Fibroblast of lung (primary cell): ENCODE data around the gene CTRB1. TPM values are rescaled to one million over a fixed set of nuclear protein-coding genes. Genes with fewer than 3 reads are reported as not detected.

Experiments
- DNase-seq, 2 donors: peaks; one replicate each; pipeline versions ENCODE4 v3.0.0 to v3.0.0-alpha.2; 2010; ENCODE audit warnings: low read depth in 2 of 2
- H2AFZ ChIP-seq: 2 replicates; pipeline ENCODE4 v1.5.1; 2012; ENCODE audit warnings: low read length, control low read depth, inconsistent platforms
- H3K27ac ChIP-seq: 2 replicates; pipeline ENCODE4 v1.5.1; 2011; ENCODE audit warnings: low read length, control low read depth; ENCODE audit not compliant: insufficient read depth
- H3K27me3 ChIP-seq: 2 replicates; pipeline ENCODE4 v1.5.1; 2011; ENCODE audit warnings: mild to moderate bottlenecking, low read length; ENCODE audit not compliant: control insufficient read depth, insufficient read depth
- H3K36me3 ChIP-seq: 2 replicates; pipeline ENCODE4 v1.5.1; 2011; ENCODE audit warnings: low read length; ENCODE audit not compliant: control insufficient read depth, insufficient read depth
- H3K4me1 ChIP-seq: 2 replicates; pipeline ENCODE4 v1.5.1; 2011; ENCODE audit warnings: low read length; ENCODE audit not compliant: control insufficient read depth, insufficient read depth; ENCODE audit errors: extremely low read depth
- H3K4me2 ChIP-seq: 2 replicates; pipeline ENCODE4 v1.5.1; 2011; ENCODE audit warnings: low read length, control low read depth; ENCODE audit not compliant: insufficient read depth; ENCODE audit errors: extremely low read depth
- H3K4me3 ChIP-seq, 4 experiments: fragments of 200-600 bp in 1 of 4; sonication (generic) in 1 of 4; replicated peaks in 1 of 4; 2 replicates each; pipeline ENCODE4 v1.5.1; 2011 to 2016; ENCODE audit warnings: low read length in 4 of 4, low read depth in 3 of 4, mild to moderate bottlenecking in 3 of 4, control low read depth in 2 of 4, inconsistent platforms in 1 of 4, mixed read lengths in 1 of 4; ENCODE audit not compliant: insufficient read depth in 1 of 4; ENCODE audit errors: control extremely low read depth in 1 of 4
- H3K79me2 ChIP-seq: 2 replicates; pipeline ENCODE4 v1.5.1; 2012; ENCODE audit warnings: mild to moderate bottlenecking, low read length, inconsistent platforms; ENCODE audit not compliant: control insufficient read depth, insufficient read depth
- H3K9ac ChIP-seq: 2 replicates; pipeline ENCODE4 v1.5.1; 2011; ENCODE audit warnings: mild to moderate bottlenecking, low read length, control low read depth; ENCODE audit not compliant: insufficient read depth
- H3K9me3 ChIP-seq: 2 replicates; pipeline ENCODE4 v1.5.1; 2012; ENCODE audit warnings: low read depth, low read length; ENCODE audit not compliant: control insufficient read depth, insufficient read depth
- H4K20me1 ChIP-seq: 2 replicates; pipeline ENCODE4 v1.5.1; 2011; ENCODE audit warnings: low read length; ENCODE audit not compliant: control insufficient read depth, insufficient read depth; ENCODE audit errors: extremely low read depth
- CTCF ChIP-seq, 2 donors: IDR thresholded peaks in 1 of 2; conservative IDR thresholded peaks in 1 of 2; 1 replicate in 1 of 2; 2 replicates in 1 of 2; pipeline ENCODE4 v1.5.1; 2011 to 2012; ENCODE audit warnings: low read length in 2 of 2, control low read depth in 1 of 2, inconsistent platforms in 1 of 2, low read depth in 1 of 2, mild to moderate bottlenecking in 1 of 2
- EZH2 ChIP-seq: IDR thresholded peaks from 2 replicates; pipeline ENCODE4 v1.5.1; 2012; ENCODE audit warnings: low read length, control low read depth, mild to moderate bottlenecking; ENCODE audit errors: missing control alignments
- polyA plus RNA-seq, 2 donors: library from polyadenylated mRNA; depleted of rRNA in 1 of 2; stranded (reverse) in 1 of 2; unstranded in 1 of 2; fragments of >200 nt; gene quantifications; 2 replicates each; pipeline ENCODE4 v1.2.1, GENCODE V29; 2011 to 2012; ENCODE audit warnings: missing spikeins in 1 of 2
- total RNA-seq: library from RNA; depleted of rRNA; stranded (reverse); fragments of >200 nt; gene quantifications from 2 replicates; pipeline ENCODE4 v1.2.1, GENCODE V29; 2014

The CTRB1 gene
- total and polyA plus RNA-seq, 2 donors (not counting 1 experiment from before 2014, with no cell fraction given): not detected

DNA sequence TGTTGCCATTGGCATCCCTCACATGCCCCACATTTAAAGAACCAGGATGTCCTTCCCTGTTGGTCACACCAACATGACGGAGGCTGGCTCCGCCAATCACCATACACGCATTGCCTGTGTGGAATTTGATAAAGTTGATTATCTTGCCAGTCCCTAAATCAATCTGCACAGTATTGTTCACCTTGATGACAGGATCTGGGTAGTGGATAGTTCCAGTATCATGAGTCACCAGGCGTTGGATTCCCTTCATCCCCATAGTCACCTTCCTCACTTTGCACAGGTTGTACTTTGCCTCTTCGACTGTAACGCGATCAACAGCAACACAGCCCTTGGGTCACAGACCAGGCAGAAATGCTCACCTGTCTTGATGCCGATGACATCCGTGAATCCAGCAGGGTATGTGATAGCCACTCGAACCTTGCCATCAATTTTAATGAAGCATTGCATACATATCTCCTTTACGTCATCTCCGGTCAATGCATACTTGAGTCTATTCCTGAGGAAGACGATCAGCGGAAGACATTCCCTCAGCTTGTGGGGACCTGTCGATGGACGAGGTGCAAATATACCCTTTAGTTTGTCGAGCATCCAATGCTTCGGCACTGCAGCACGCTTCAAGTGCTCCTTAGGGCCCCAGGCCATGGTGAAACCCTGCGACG, 26.1 kb upstream of the CTRB1 start:
- no peak overlapping the region for H2AFZ ChIP-seq

GRCh38 chr16:75193265-75193650, 25.5 kb upstream of the CTRB1 start:
- no peak overlapping the region for H3K27ac ChIP-seq
- TF ChIP-seq CTCF (conservative IDR thresholded peaks at IDR 0.05 in 1 of 2, IDR thresholded peaks at IDR 0.05 in 1 of 2; ENCODE audit: low read depth in 1 of 2, low read length in 2 of 2) (no peak), EZH2 (no peak)
- H3K4me3 ChIP-seq: no peak overlapping the region
- H2AFZ ChIP-seq: no peak overlapping the region
- peaks cover 4% of the 10 kb centered on the region for H3K4me1 ChIP-seq
- H3K4me2 ChIP-seq: no peak overlapping the region
- H3K9me3 ChIP-seq: no peaks in the 10 kb centered on the region
- no peaks in the 10 kb centered on the region for H3K36me3 ChIP-seq
- no peak overlapping the region for H3K9ac ChIP-seq
- no peak for DNase-seq
- peaks cover 14% of the 10 kb centered on the region for H3K27me3 ChIP-seq
- no peaks in the 10 kb centered on the region for H4K20me1 ChIP-seq
- no peaks in the 10 kb centered on the region for H3K79me2 ChIP-seq

More for the DNA sequence above, 26.1 kb upstream of the CTRB1 start:
- peaks cover 1% of the 10 kb centered on the region for H3K4me1 ChIP-seq
- no peak overlapping the region for H3K4me2 ChIP-seq
- H3K27ac ChIP-seq: no peak overlapping the region
- no peak overlapping the region for H3K9ac ChIP-seq
- H3K27me3 ChIP-seq: peaks cover 13% of the 10 kb centered on the region
- no peaks in the 10 kb centered on the region for H4K20me1 ChIP-seq
- no peak overlapping the region for H3K4me3 ChIP-seq
- no peaks in the 10 kb centered on the region for H3K79me2 ChIP-seq
- H3K9me3 ChIP-seq: no peaks in the 10 kb centered on the region
- DNase-seq: no peak
- TF ChIP-seq CTCF (conservative IDR thresholded peaks at IDR 0.05 in 1 of 2, IDR thresholded peaks at IDR 0.05 in 1 of 2; ENCODE audit: low read depth in 1 of 2, low read length in 2 of 2) (no peak), EZH2 (no peak)
- no peaks in the 10 kb centered on the region for H3K36me3 ChIP-seq

- H4K20me1 ChIP-seq: no peaks in the 10 kb centered on the region
- H3K4me2 ChIP-seq: no peak overlapping the region
- TF ChIP-seq EZH2 (no peak), CTCF (conservative IDR thresholded peaks at IDR 0.05 in 1 of 2, IDR thresholded peaks at IDR 0.05 in 1 of 2; ENCODE audit: low read depth in 1 of 2, low read length in 2 of 2) (no peak)
- H3K79me2 ChIP-seq: no peaks in the 10 kb centered on the region
- no peaks in the 10 kb centered on the region for H3K9me3 ChIP-seq
- DNase-seq: no peak
- no peak overlapping the region for H3K9ac ChIP-seq
- no peak overlapping the region for H3K4me3 ChIP-seq
- no peaks in the 10 kb centered on the region for H3K36me3 ChIP-seq
- peaks cover 4% of the 10 kb centered on the region for H3K4me1 ChIP-seq
- no peak overlapping the region for H3K27ac ChIP-seq
- peaks cover 14% of the 10 kb centered on the region for H3K27me3 ChIP-seq
- no peak overlapping the region for H2AFZ ChIP-seq
These were observed 24.9 kb upstream of the CTRB1 start for GRCh38 chr16:75193730-75194444.
